IPS-15b (cell line): ENCODE data around the gene STS.

Experiments used
- H3K27me3 ChIP-seq: one replicate; pipeline ENCODE4 v1.6.1; 2013; ENCODE audit warnings: low read length; ENCODE audit not compliant: control insufficient read depth, insufficient read depth
- H3K36me3 ChIP-seq: one replicate; pipeline ENCODE4 v1.6.1; 2013; ENCODE audit warnings: low read length; ENCODE audit not compliant: control insufficient read depth, insufficient read depth
- H3K4me1 ChIP-seq: one replicate; pipeline ENCODE4 v1.6.1; 2013; ENCODE audit warnings: mild to moderate bottlenecking, low read length; ENCODE audit not compliant: control insufficient read depth, insufficient read depth
- H3K4me3 ChIP-seq: one replicate; pipeline ENCODE4 v1.5.1; 2013; ENCODE audit warnings: low read depth, low read length
- H3K9ac ChIP-seq: one replicate; pipeline ENCODE4 v1.6.1; 2013; ENCODE audit warnings: low read depth, mild to moderate bottlenecking, low read length
- H3K9me3 ChIP-seq: one replicate; pipeline ENCODE4 v1.6.1; 2013; ENCODE audit warnings: mild to moderate bottlenecking, low read length; ENCODE audit not compliant: control insufficient read depth, insufficient read depth

Gene STS

DNA sequence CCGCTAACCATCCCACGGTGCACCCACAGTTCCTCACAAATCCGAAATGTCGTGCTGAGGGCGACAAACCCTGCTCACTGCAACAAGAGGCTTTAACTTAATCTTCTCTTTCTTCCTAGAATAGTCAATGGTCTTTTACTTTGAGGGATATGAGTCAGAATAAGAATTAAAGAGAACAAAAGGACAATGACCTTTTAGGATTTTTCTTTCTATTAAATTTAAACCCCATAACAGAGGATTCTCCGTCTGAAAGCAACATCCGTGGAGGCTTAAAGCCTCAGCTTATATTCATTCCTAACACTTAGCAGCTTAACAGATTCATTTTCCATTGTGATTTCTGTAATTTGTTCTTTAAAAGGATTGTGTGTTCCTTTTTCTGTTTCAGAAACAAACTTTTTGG, 45.4 kb downstream of the STS start:
- Histone ChIP-seq H3K9me3 (no peaks in the 10 kb centered on the region), H3K9ac (no peak overlapping the region), H3K27me3 (no peaks in the 10 kb centered on the region), H3K4me3 (no peak overlapping the region), H3K4me1 (no peaks in the 10 kb centered on the region), H3K36me3 (no peaks in the 10 kb centered on the region)

DNA sequence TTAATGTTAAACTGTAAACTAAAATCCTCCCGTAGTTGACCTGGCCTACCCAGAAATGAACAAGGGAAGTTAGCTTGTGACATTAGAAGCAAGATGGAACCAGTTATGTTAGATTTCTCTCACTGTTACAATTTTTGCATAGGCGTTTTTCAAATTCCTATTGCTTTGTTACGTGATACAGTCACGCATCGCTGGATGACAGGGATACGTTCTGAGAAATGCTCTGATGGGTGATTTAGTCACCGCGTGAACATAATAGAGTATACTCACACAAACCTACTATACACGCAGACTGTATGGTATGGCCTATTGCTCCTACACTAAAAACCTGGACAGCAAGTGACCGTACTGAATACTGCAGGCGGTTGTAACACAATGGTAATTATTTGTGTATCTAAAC, 47.1 kb downstream of the STS start:
- Histone ChIP-seq H3K4me3 (no peak overlapping the region), H3K4me1 (no peaks in the 10 kb centered on the region), H3K36me3 (no peaks in the 10 kb centered on the region), H3K9ac (no peak overlapping the region), H3K9me3 (no peaks in the 10 kb centered on the region), H3K27me3 (no peaks in the 10 kb centered on the region)
